ENCODE measurements around the gene NUSAP1.
"Not testable (repeated sequence)": the region's sequence is repeated elsewhere in the genome, so short reads cannot be mapped to it uniquely, and the experiment has no call there.

Gene NUSAP1

DNA sequence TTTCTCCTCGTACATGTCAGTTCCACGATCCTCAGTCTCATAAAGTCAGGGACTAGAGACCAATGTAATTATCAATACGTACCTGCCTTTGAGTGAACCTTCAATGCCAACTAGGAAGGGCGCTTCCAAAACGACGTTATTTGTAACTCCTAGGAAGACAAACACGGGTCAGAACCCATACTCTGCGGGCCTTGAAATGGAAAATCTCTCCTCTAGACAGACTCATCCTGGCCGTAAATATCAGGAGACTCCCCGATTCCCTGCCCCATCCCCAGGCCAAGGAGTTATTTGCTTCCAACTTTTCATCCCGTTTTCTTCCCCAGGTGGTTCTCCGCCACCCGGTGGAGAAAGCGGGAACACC lies 868 bp upstream of the NUSAP1 start:
- DNase-seq (ENCODE audit: low read depth in 1 of 2, low spot score in 1 of 2) = peak in 1 of 2 donors; percentile 4

DNA sequence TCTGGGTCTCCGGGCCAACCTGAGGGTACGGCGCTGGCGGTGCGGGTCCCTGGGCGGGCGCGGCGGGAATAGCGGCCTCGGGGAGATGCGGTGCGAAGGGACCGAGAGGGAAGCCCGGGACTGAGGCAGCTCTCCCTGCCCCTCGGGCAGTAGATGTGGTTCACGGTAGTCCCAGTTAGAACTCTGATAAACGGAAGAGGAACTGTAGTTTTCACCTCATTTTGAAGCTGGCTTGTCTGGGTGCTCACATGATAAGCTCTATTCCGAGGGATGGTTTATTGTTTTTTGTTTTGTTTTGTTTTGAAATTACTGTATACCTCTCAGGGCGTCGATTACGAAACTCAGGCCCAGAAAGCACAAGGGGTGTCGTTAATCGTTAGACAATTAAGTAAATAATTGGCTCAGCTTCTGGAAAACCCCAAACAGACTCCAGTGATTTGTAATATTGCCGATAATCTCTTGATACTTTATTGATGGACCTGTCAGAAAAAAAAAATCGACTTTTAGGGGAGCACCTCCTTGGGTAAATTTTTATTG lies 413 bp downstream of the NUSAP1 start:
- DNase-seq (ENCODE audit: low read depth in 1 of 2, low spot score in 1 of 2) = no peak

DNA sequence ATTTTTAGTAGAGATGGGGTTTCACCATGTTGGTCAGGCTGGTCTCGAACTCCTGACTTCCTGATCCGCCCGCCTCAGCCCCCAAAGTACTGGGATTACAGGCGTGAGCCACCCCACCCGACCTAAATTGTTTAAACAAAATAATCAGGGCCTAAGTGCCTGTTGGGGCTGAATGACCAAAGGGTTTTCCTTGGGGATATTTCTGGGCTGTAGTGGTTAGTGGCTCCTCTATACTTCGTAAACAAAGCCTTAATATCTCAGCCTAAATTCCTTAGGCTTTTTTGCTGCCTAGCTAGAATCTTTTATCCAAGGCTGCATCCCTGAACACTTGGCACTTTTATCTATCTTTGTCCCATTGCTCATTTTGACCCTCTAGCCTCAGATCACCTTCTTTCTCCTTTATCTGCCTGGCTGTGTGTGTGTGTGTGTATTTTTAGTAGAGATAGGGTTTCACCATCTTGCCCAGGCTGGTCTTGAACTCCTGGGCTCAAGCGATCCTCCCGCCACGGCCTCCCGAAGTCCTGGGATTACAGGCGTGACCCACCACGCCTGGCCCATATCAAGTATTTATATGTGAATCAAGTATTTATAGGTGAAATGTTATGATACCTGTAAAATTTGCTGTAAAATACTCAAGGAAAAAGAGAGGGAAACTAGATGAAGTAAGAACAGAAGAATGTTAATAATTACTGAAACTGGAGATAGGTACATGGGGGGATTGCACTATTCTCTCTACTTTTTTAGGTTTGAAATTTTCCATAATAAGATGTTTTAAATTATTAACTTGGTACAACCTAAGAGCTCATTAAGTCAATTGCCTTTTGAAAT lies 1.8 kb downstream of the NUSAP1 start:
- DNase-seq (ENCODE audit: low read depth in 1 of 2, low spot score in 1 of 2) = no peak

DNA sequence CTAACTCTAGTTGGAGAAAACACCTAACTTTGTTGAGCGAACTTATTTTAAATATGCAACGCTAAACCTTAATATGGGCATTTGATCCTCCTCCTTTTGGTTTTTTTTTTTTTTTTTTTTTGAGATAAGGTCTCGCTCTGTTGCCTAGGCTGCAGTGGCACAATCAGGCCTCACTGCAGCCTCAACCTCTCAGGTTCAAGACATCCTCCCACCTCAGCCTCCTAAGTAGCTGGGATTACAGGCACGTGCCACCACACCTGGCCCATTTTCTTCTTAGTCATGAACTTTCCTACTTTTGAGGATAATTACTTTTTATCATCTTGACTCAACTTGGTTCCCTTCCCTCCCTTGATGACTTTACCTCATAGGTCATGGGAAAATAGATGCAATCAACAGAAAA lies 3.9 kb downstream of the NUSAP1 start:
- no peak for DNase-seq (ENCODE audit: low read depth in 1 of 2, low spot score in 1 of 2)

DNA sequence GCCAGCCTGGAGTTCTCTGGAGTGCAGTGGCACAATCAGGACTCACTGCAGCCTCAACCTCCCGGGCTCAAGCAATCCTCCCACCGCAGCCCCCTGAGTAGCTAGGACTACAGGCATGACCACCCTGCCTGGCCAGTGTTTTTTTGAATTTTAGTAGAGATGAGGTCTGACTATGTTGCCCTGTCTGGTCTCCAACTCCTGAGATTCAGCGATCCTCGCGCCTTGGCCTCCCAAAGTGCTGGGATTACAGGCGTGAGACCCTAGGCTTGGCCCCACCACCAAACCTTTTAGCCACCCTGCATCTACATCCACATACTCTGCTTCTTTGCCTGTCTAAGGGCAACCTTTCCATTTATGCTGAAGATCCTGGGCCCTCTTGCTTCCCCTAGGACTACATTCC lies 4.4 kb downstream of the NUSAP1 start:
- no peak for DNase-seq (ENCODE audit: low read depth in 1 of 2, low spot score in 1 of 2)

DNA sequence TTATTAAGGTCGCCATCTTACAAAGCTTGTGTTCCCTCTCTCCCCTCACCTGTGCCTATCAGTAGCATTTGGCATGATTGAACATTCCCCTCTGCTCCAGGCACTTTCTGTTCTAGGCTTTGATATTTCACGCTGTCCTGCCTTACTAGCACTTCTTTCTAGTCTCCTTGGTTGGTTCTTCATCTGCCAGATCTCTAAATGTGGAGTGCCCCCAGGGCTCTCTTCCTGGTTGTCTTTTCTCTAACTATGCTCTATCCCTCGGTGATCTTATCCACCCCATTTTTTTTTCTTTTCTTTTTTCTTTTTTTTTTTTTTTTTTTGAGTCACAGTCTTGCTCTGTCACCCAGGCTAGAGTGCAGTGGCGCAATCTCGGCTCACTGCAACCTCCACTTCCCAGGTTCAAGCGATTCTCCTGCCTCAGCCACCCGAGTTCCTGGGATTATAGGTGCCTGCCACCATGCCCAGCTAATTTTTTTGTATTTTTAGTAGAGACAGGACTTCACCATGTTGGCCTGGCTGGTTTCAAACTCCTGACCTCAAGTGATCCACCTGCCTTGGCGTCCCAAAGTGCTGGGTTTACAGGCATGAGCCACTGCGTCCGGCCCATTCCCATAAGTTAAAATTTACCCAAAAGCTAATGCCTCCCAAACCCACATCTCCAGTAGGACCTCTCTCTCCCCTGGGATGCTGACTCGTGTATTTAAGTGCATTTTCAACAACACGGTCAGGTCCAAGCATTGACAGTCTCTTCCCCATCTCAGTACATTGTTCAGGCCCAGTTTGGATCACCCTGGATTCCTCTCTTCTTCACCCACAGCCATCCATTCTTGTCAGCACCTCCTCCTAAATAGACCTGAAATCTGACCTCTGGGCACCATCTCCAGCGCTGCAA lies 5.2 kb downstream of the NUSAP1 start:
- no peak for DNase-seq (ENCODE audit: low read depth in 1 of 2, low spot score in 1 of 2)

DNA sequence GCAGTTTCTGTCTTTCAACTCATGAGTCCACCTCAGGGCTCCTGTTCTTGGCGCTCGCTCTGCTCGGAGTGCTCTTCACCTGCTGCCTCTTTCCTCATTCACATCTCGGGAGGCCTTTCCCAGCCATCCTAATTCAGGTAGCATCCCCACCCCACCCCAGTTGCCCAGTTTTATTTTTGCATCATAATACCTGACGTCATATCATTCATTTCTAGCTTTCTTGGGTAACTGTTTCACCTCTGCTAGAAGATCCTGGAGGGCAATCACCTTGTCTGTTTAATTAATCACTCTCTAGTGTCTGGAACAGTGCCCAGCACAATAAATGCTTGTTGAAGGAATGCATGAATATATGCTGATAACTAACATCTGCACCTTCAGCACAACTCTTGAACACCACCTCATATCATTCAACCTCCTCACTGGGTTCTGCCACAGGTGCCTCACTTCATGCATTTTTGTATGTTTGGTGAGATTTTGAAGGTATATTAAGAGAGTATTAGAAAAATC lies 7.6 kb downstream of the NUSAP1 start:
- no peak for DNase-seq (ENCODE audit: low read depth in 1 of 2, low spot score in 1 of 2)

DNA sequence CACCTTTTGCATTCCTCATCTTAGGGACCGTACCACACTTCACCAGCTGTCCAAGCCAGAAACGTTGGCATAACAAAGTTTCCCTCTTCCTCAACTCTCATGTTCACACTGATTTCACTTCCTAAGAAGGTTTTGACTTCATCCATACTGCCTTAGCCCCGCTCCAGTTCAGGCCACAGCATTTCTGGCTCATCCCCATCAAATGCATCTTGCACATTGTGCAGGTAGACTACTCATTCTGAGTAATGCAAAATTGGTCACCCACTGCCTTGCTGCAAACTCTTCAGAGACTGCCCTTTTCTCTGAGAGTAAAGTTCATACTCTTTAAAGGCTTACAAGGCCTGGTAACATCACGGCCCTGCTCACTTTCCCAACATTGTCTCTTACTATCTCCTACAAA lies 8.8 kb downstream of the NUSAP1 start:
- DNase-seq (ENCODE audit: low read depth in 1 of 2, low spot score in 1 of 2) = no peak

DNA sequence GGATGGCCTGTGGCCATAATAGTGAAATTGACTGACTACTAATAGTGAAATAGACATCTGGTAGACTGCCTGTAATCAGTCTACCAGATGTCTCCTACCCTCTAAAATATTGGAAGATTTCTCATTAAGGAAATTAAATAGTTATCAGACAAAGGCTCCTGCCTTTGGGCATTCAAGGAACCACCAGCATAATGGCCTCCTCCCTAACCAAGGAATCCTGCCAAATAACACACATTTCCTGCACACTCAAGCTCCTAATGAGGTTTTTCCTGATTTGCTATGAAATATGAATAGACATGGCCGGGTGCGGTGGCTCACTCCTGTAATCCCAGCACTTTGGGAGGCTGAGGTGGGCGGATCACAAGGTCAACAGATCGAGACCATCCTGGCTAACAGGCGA lies 14.6 kb downstream of the NUSAP1 start:
- no peak for DNase-seq (ENCODE audit: low read depth in 1 of 2, low spot score in 1 of 2)

DNA sequence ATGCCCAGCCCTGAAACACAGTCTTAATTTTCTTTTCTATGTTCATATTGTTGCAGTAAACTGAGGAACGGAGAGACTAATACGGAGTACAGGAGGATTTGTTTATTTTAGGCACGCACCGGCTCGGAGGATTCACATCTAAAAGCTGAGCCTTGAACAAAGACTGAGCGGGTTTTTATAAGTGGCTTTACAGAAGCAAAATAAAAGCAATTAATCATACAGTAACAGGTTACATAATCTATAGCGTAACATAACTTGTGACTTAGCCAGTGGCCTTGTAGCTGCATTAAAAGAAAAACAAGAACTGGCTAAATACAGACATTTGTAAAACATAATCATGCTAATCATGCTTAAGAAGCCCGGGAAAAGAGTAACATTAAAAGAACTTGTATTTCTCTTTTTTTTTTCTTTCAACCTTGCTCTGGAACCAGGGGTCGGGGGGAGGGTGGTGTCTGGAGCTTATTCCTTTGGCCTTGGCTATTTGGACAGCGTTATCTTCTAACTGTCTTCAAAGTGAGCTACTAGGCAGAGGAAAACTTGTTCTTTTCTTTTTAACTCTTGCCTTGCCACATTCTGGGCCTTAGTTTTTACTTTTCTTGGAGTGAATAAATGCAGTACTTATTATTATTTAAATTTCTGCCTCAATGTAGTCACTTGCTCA lies 17.5 kb downstream of the NUSAP1 start:
- DNase-seq (ENCODE audit: low read depth in 1 of 2, low spot score in 1 of 2) = no peak

DNA sequence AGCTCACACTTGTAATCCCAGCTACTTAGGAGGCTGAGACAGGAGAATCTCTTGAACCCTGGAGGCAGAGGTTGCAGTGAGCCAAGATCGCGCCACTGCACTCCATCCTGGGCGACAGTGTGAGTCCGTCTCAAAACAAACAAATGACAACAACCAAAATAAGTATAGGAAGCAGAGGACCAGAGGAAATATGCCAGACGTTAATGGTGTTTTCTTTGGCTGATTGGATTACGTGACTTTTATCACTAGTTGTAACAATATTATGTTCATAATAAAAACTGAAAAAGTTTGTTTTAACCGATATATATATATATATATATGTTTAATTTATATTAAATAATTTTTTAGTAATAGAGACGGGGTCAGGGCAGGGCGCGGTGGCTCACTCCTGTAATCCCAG lies 21.7 kb downstream of the NUSAP1 start:
- DNase-seq (ENCODE audit: low read depth in 1 of 2, low spot score in 1 of 2) = no peak

DNA sequence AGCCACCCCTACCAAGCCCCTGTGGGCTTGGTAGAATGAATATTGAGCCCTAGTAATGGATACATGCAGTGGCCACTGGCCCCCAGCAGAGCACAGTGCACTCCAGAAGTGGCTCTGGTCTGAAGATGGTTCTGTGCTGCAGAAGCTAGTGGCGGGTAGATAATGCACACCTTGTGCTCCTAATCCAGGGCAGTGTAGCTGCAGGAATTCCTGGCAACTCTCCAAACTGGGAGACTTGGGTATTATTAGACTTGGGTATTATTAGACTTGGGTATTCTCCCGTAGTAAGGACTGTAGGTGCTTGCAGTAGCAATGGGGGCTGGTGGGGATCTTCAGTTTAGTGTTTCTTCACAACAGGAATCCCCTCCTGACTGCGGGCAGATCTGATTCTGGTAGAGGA lies 34.7 kb downstream of the NUSAP1 start:
- no peak for DNase-seq (ENCODE audit: low read depth in 1 of 2, low spot score in 1 of 2)

DNA sequence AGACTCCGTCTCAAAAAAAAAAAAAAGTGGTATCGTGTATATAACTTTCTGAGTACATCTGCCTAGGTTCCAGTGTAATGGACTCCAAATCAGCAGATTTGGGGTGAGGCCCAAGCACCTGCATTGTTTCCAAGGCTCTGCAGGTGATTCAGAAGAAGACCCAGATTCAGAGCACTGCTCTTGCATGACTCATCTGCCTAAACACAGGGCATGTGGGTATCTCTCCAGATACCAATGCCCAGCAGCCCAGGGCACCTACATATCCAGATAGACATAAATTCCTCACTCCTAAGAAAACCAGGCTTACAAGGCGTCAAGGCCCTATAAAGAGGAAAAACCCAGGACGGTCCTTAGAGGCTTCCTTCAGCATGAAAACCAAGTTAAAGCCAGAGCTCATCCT lies 45.3 kb downstream of the NUSAP1 start:
- no peak for DNase-seq (ENCODE audit: low read depth in 1 of 2, low spot score in 1 of 2)

DNA sequence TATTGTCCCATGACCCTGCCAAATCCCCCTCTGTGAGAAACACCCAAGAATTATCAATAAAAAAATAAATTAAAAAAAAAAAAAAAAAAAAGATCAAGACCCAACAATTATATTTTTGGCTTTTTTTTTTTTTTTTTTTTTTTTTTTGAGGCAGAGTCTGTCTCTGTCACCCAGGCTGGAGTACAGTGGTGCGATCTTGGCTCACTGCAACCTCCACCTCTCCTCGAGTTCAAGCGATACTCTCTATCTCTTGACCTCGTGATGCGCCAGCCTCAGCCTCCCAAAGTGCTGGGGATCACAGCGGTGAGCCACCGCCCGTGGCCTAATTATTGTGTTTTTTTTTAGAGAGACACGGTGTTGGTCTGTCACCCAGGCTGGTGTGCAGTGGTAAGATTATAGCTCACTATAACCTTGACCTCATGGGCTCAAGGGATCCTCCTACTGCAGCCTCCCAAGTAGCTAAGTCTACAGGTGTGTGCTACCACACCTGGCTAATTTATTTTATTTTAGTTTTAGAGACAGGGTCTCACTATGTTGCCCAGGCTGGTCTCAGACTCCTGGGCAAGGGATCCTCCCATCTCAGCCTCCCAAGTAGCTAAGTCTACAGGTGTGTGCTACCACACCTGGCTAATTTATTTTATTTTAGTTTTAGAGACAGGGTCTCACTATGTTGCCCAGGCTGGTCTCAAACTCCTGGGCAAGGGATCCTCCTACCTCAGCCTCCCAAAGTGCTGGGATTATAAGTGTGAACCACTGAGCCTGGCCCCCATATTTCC lies 51.5 kb downstream of the NUSAP1 start:
- DNase-seq (ENCODE audit: low read depth in 1 of 2, low spot score in 1 of 2) = not testable (repeated sequence)

DNA sequence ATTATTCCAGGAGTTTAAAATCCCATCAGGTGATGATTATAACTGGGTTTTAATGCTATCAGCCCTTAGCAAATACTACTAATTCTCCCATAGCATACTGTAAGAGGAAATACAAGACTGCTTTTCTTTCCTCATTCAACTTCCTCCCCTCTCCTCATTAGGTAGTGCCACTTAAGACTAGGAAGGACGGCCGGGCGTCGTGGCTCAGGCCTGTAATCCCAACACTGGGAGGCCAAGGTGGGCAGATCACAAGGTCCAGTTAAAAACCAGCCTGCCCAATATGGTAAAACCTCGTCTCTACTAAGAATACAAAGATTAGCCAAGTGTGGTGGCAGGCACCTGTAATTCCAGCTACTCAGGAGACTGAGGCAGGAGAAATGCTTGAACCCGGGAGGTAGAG lies 55.0 kb downstream of the NUSAP1 start:
- no peak for DNase-seq (ENCODE audit: low read depth in 1 of 2, low spot score in 1 of 2)

DNA sequence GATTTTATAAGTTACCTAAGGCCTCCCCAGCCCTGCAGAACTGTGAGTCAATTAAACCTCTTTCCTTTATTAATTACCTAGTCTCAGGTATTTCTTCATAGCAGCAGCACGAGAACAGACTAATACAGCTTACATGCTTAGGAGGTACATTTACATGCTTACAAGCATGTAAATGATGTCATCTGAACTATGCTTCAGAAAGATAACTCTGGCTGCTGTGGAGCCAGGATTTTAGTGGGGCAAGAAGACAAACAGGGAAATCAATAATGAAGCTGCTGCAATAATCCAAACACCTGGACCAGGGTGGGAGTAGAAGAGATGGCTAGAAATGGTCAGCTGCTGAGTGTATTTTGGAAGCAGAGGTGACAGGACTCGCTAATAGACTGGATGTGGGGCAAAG lies 60.0 kb downstream of the NUSAP1 start:
- no peak for DNase-seq (ENCODE audit: low read depth in 1 of 2, low spot score in 1 of 2)

DNA sequence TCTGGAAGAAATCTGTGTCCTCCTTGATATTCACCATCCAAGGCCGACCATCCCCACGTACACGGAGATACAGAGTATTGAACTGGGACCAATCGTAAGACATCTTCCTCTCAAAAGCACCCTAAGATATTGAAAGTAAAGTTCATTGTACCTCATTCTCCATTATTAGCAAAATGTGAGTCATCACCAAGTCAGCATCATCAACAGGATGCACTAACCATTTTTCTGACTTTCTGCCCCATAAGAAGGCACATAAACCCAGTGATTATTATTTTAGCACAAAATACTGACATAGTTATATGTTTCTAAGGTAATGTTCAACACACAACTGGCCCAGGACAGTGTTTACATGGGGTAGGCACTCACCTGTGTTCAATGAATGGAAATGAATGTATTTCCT lies 62.2 kb downstream of the NUSAP1 start:
- no peak for DNase-seq (ENCODE audit: low read depth in 1 of 2, low spot score in 1 of 2)

DNA sequence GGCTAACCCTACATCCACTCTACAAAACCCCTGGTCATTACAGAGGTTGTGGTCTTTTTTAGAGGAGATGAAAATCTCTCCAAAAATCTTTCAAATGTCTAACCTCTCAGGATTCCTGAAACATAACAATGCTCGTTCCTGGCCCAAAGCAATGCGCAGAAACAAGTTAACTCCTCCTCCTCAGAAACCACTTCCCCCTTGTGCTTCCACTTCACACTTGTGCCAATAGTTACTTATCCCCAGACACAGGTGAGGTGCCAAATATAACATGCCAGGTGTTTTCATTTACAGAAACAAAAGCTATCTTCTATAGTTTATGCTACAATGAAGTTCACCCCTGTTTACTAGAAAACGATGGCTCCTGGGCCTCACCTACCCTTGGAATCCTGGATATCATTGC lies 63.4 kb downstream of the NUSAP1 start:
- DNase-seq (ENCODE audit: low read depth in 1 of 2, low spot score in 1 of 2) = no peak

DNA sequence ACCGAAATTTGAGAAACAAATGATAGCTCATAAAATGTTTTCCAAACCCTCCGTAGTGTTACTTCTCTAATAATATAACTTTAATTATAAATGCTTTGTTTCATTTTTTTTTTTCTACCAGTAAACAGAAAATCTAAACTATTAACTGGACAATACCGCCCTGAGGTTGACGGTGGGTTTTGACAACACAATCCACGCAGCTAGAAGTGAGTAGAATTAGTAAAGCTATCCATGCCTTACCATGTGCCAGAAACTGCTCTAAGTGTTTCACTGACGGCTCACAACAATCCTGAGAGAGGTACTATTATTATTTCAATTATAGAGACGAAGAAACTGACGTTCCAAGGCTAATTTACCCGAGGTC lies 69.2 kb downstream of the NUSAP1 start:
- no peak for DNase-seq (ENCODE audit: low read depth in 1 of 2, low spot score in 1 of 2)

DNA sequence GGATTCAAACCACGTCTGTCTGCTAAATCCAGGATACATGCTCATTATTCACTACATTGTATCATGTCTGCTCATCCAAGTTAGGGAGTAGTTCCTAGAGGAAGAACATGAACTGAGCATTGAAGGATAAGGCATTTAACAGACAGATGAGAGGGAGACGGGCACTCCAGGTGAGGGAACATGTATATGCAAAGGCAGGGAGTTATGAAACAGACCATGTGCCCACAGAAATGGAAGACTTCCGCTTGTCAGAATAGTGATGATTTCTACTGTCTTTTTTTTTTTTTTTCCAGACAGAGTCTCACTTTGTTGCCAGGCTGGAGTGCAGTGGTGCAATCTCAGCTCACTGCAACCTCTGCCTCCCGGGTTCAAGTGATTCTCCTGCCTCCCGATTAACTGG lies 74.7 kb downstream of the NUSAP1 start:
- no peak for DNase-seq (ENCODE audit: low read depth in 1 of 2, low spot score in 1 of 2)

DNA sequence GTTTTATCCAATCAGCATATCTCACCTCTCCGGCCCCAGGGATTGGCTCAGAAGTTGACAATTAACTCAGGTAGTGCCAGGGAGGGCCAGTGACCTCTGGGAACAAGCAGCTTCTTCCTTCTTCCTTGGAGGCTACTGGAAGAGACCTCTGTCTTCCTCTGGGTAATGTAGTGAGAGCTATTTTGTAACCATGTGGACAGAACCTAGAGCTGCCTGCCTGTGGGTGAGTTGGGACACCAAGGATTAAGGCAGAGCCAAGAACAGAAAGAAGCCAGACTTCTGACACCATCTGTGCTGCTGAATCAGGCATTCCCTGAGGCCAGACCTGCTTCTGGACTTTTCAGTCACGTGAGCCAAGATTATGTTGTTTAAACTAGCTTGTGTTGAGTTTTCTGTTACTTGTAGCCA lies 75.6 kb downstream of the NUSAP1 start:
- DNase-seq (ENCODE audit: low read depth in 1 of 2, low spot score in 1 of 2) = no peak

All from stimulated activated CD4-positive, alpha-beta T cell treated with anti-CD3 and anti-CD28 coated beads, Interleukin-15, amount 100 ng/mL, for 1 hour (primary cell).